HG02588 (cell line): ENCODE measurements around the gene ABCC8.

ENCODE experiments used
- ATAC-seq: cut with Tn5 transposase; IDR thresholded peaks from one replicate; pipeline ENCODE4 v1.9.1; 2021; ENCODE audit warnings: mild to moderate bottlenecking, moderate library complexity; ENCODE audit not compliant: unreplicated experiment

ABCC8 gene

DNA sequence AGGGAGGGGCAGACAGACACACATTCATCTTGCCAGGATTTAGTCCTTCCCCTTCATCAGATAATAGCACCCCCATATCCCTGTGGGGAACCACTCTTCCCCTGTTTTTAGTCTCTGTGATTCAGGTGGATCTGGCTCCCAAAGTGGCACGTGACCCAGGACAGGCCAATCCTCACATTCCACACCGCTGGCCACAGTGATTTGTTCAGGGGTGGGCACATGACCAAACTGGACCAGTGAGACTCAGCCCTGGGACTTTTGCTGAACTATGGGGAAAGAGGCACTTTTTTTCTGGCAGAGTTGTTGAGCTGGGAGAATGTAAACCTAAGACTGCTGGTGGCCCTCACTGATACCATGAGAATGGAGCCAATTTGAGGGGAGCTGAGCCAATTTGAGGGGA, 69.1 kb downstream of the ABCC8 start:
- no peak for ATAC-seq

DNA sequence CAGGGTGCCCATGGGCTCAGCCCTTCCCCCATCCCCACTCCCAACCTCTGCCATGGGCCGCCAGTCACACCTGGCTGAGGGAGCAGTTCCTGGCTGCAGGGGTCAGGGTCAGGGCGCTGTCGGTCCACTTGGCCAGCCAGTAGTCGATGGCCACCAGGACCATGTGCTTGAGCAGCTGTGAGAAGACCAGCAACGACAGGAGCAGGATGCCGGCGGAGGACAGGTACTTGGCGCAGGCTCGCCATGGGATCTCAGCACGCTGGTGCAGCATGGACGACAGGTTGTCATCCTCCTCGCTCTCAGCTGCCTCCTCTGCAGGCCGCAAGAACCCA, 69.9 kb downstream of the ABCC8 start:
- ATAC-seq: no peak

- no peak for ATAC-seq
Measured at GRCh38 chr11:17406082-17406817, 70.4 kb downstream of the ABCC8 start.

GRCh38 chr11:17405232-17406005, 71.2 kb downstream of the ABCC8 start:
- no peak for ATAC-seq

DNA sequence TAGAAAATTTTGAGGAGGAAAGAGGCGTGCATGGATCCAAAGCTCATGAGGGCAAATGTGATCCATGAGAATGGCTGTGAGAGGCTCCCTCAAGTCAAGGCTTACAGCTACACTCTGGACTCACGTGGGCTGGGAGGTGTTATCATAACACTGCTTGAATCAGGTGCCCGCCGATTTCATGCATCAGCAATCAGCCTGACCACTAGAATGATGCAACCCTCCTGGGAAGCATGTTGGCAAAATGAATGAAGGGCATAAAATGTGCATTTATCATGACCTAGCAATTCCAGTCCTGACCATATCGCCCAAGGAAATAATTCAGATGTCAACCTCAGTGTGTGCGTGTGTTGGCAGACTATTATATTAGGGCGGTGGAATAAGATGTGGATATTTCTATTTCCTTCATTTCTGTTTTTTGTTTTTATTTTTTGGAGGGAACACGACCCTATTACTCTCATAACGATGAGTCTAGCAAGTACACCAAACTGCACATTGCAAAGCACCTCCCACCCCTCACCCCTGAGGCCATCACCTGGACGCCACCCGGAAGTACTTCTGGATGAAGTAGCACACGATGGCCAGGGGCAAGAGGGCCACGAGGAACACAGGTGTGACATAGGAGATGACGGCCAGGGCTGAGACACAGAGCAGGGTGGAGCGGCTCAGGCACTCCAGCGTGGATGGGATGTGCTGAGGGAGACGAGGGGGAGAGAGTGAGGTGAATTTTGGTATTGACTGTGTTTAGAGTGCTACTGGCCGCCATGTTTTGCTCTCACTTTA, 72.5 kb downstream of the ABCC8 start:
- ATAC-seq: no peak

- no peak for ATAC-seq
Measured at GRCh38 chr11:17402486-17402885, 74.2 kb downstream of the ABCC8 start.

DNA sequence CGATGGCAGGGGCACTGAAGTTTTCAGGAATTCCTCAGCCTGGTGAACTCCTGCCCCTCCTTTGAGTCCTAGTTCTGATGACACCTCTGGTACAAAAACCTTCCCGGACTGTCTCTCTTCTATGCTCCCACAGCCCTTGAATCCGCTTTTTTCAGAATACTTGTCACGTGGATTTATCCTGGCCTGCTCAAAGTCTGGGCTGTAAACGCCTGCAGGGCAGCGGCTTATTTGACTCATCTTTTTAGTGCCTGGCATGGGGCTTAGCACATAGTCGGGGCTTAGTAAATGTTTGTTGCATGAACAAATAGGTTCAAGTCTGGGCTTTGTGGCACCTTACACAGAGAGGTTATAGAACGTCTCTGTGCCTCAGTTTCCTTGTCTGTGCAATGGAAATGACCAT, 74.8 kb downstream of the ABCC8 start:
- ATAC-seq: no peak

GRCh38 chr11:17401316-17401715, 75.3 kb downstream of the ABCC8 start:
- ATAC-seq: no peak

GRCh38 chr11:17400048-17400775, 76.4 kb downstream of the ABCC8 start:
- ATAC-seq: peak; percentile 65

GRCh38 chr11:17399236-17399635, 77.4 kb downstream of the ABCC8 start:
- no peak for ATAC-seq

DNA sequence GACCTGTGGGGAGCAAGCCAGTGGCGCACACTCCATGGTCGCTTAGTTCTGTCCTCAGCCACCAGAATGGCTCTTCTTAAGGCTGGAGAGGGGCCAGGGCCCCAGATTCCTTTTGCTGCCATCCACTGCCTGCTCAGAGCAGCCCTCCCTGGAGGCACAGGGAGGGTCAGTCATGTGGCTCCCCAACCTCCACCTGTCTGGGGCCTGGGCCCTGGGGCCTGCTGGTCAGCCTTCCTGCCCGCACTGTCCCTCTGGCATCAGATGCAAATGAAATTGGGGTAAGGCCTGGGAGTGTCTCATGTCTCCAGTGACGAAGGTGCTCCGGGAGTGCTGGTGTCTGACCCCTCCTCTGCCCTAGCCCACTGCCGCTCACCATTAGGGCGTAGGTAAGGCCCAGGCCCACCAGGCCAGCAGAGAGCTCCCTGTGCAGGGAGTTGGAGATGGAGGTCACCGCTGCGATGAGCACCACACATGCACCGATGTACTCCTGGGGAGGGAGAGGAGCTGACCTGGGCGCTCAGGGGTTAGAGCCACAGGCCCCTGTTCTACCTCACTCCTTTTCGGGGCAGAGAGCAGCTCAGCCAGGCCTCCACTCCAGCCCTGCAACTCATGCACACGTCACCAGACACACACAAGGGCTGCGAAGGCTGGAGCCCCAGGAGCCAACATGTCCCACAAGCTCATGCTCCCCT, 79.2 kb downstream of the ABCC8 start:
- no peak for ATAC-seq

DNA sequence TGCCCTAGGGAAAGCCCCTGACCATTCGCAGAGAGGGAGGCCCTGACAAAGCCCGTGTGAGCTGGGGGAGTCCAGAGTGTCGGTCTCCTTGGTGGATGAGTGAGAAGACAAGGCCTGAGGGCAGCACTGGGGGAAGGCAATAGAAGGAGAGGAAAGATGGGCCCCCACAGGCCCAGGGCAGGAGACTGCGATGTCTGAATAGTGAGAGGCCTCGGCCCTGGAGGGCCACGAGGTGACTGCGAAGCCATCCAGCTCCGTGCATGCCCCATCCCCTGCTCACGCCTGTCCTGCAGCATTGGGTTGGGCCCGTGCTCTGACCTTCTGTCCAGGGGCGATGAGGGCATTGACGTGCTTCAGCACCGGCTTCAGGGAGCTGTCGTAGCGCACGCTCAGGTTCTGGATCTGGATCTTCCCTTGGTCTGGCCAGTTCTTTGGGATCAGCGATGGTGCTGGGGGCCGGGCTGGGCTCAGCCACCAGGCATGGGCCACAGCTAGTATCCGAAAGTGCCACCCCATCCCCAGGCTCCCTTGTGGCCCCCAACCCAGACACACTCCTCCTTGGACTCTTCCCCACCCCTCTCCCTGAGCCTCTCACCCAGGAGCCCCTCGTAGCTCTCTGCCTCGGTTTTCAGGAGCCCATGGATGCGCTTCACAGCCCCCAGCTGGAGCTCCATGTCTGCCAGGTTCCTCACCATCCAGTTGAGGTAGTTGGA, 79.9 kb downstream of the ABCC8 start:
- ATAC-seq: no peak

GRCh38 chr11:17395978-17396377, 80.7 kb downstream of the ABCC8 start:
- ATAC-seq: no peak

DNA sequence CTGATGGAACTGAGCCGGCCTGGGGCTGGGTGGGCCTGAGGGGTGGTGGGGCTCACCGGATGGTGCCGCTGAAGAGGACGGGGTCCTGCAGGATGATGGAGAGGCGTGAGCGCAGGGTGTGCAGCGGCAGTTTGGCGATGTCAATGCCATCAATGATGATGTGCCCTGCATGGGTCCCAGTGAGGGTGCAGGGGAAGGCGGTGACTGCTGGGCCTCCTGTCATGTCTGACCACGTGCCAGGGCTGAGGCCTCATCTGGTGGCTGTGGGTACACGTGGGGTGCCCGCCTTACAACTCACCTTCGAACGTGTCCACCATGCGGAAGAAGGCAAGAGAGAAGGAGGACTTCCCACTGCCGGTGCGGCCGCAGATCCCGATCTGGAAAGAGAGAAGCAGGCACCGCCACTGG, 81.1 kb downstream of the ABCC8 start:
- ATAC-seq: no peak

GRCh38 chr11:17394743-17395390, 81.8 kb downstream of the ABCC8 start:
- ATAC-seq: no peak

DNA sequence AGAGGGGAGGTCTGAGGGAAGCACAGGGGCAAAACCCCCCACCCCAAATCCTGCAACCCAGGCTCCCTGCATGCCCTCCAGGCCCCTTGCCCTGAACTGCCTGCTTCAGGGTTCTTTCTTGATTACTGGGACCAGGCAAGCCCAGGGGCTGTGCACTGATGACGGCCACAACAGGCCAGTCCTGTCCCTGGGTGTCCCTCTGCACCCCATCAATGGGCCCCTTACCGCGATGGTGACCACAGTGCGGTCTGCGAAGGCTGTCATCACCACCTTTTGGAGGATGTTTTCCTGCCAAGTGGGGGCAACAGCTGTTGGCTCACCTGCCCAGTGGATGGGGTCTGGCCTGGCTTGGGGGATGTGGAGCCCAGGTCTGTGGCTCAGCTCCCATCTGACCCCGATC, 83.2 kb downstream of the ABCC8 start:
- ATAC-seq: no peak

DNA sequence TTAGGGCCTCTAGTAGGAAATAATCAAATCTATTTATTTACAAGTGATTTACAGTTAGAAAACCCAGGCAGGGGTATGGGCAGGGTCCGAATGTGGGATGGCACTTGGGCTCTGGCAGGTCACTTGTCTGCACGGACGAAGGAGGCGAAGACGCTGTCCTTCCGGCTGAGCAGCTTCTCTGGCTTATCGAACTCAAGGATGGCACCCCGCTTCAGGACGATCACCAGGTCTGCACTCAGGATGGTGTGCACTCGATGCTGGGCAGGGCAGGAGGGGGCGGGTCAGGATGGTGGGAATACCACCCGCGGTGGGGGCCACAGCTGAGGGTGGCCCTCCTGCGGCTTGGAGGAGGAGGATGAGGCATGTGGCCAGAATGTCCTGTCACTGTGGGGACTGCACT, 83.8 kb downstream of the ABCC8 start:
- ATAC-seq: no peak

DNA sequence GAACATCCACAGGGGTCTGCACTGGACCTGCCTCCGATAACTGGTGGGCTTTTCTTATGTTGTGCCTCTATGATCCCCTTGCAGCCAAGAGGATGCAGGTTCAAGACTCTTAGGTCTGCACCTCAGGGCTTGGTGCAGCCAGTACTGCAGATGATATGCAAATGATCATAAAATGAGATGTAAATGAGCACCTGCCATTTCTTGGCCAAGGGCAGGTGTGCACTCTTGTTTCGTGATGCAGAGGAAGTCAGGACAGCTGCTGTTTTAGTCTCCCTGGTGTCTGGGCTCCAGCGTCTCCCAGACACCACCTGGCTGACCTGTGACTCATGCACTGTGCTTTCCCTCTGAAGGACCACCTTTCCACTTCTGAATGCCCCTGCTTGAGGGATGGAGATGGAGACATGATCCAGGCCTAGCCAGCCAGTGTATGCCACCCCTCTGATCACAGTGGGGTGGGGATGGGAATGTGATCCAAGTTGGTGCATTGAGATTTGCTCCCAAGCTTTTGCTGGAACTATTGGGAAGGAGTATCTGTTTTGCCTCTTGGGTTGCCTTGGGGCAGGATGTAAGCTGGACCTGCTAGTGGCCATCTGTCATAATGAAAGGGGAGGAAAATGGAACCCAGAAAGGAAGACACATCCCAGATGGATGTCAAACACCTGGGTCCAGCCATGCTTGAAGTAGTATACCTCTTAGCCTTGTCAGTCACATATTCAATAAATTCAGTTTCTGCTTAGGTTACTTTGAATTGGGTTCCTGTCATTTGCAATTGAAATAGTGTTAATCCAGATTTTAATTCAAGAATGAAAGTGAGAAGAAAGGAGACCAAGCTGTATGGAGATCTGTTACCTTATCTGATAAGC, 84.9 kb downstream of the ABCC8 start:
- ATAC-seq: no peak
